ENCODE data around the gene ANKRD11. TPM values are rescaled to one million over a fixed set of nuclear protein-coding genes. Genes with fewer than 3 reads are reported as not detected.

The ANKRD11 gene
- total RNA-seq, 1 donor from 2014 or later, result 74.6 TPM

DNA sequence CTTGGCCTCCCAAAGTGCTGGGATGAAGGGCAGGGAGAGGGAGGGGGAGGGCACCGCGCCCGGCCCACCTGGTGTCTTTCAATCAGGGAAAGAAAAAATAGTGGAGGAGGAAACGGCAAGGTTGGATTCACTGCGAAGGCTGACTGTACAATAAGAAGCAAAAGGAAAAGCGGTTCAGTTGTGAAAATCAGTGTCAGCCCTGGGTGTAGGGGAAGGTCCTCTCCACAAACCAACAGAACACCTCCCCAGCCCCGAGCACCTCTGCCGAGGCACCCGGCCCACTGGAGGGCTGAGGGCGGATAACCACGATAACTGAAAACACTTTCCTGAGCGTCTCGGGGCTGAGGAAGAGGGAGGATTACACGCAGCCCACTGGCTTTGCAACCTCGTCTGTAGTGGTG lies 16.4 kb upstream of the ANKRD11 start:
- DNase-seq, result peak; percentile 52

DNA sequence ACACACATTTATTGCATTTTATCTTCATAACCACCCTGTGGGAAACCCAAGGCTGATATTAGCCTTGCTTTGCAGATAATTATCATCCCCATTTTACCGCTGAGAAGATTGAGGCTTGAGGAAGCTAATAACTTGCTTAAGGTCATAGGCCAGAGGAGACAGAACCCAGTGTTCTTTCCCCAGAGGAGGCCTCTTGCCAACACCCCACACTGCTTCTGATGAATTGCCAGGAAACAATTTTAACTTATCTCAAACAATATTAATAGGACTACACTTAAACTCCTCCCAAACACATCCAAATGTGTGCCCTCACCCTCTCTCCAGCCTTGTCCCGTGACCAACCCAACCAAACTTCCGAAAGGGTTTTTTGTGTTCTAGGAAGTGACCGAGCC lies 15.7 kb upstream of the ANKRD11 start:
- DNase-seq, result no peak

DNA sequence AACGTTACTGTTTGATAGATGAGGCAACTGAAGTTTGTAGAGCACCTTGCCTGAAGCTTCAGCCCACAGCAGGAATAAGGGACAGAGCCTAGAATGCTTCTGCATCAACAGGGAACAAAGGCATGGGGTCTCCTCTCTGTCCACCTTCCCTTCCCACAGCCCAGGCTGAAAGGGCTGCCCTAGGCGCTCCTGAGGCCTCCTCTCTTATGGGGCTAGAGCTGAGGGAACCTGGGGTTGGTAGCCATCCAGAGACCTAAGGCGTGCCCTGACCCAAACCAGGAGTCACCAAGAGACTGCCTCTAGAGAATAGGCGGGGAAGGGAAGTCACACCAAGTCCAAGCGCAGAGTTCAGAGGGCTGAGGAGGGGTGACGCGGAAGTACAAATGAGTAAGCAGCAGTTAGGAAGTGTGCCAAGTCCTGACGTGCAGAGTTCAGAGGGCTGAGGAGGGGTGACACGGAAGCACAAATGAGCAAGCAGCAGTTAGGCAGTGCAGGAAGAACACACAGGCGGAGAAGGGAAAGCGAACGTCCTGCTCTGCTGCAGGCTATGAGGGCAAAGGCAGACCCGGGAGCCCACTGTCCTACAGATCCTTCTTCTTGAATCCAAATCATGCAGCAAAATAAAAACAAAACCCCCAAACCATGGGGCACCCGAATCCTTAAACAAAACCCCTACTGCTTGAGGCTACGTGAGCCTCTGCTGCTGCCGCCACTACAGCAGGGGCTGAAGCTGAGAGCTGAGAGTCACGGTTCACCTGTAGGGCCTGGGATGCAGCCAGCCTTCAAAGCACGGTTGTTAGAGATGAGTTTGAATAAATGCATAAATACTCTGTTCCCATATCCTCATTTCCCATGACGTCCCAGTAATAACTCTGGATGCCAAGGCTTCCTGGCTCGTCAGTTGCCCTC lies 15.1 kb upstream of the ANKRD11 start:
- peak; percentile 67 for DNase-seq

DNA sequence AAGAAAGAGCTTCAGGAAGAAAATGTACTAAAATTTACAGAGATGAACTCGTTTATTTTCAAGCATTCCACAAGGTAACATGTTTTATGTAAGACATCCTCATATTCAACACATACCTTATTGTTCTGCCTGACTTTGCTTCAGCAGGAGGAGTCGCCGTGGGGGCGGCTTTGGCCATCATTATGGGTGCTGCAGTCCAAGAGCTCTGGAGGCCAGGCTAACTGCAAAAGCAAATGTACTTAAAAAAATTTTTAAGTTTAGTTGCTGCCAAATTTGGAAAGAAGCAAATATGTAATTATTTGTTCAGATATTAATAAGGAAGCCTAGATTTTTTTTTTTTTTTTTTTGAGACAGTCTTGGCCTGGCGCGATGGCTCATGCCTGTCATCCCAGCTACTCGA lies 13.7 kb upstream of the ANKRD11 start:
- no peak for DNase-seq

DNA sequence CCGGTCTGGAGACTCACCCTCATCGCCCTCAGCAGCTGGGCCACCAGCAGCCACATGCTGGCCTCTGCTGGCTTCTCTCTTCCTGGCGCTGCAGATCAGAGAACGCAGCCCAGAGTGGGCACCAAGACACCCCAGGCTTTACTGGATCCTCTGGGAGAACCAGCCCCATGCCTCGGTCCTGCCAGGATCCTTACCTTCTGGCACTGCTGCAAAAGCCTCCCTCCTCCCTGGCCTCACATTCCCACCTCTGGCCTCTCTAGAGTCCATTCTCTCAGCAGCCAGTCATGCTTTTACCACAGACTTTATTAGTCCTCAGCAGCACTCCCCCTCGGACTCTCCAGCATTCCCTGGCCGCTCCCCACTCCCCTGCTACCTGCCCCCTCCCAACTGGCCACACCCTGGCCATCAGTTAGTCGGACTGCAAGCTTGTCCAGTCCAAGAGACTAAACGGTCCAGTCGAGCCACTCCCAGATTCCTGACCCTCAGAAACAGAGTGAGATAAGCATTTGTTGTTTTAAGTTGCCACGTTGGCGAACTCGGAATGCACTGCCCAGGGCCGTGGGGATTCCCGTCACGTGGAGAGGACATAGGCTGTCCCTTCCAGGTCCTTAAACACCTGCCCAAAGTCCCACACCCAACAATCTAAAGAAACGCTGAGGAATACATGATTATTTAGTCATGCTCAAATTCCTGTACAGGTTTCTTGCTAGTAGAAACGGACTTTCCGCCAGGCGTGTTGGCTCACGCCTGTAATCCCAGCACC lies 11.9 kb upstream of the ANKRD11 start:
- DNase-seq, result no peak

DNA sequence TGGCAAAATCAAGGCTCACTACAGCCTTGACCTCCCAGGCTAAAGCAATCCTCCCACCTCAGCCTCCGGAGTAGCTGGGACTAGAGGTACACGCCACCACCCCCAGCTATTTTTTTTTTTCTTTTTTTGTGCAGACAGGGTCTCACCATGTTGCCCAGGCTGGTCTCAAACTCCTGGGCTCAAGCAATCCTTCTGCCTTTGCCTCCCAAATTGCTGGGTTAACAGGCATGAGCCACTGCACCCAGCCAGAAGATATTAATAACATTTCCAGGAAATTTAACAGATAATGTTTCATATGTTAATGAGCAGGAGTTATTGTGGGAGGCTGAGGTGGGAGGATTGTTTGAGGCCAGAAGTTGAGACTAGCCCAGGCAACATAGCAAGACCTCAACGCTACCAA lies 9.4 kb upstream of the ANKRD11 start:
- DNase-seq, result no peak

DNA sequence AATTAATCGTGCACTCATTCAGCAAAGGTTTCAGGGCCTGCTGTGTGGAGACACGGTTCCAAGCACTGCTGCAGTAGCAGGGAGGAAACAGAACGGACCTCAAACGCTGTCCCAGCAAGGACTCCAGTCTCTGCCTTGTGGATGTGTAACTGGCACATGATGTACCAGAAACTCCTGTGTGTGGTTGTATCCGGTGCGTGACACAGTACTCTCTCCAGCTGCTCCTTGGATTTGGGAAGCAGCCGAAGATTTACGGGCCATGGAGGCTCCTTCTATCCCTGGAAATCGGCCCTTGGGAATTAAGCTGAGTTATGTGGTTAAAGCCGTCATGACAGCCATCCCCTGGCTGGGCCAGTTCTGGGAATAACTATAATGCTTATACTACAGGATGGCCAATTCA lies 8.5 kb upstream of the ANKRD11 start:
- peak; percentile 38 for DNase-seq

DNA sequence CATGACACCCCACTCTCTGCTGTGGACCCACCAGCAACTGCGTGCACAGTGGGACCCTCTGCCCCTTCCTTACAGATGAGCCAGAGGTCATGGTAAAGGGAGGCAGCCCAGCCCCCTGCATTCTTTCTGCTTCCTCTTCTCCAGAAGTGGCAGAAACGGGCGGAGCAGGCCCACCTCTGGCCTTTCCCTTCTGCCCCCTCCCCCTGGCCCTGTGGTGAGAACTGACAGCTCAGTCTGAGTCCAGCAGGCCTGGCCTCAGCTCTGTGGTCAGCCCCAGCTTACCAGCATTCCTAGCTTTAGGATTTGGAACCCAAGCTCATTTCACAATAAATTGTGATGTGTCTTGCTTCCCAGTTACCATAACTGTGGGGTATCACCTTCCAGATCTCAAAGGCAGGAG lies 4.8 kb upstream of the ANKRD11 start:
- no peak for DNase-seq

DNA sequence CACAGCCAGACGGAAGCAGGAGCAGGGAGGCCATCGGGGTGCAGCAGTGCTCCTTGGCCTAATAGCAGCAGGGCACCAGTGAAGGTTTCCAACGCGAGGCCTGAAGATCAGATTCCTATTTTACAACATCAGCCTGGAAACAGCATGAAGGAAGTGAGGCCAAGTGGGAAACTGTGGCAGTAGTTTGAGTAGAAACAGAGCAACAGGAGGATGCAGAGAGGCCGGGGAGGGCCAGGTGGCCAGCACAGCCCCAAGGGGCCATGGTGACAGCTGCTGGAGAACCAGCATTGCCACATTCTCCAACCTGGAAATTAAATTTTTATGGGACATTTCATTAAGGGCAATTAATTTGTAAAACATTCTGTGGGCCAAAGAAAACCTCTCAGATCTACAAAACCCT lies 3.4 kb upstream of the ANKRD11 start:
- DNase-seq, result no peak

DNA sequence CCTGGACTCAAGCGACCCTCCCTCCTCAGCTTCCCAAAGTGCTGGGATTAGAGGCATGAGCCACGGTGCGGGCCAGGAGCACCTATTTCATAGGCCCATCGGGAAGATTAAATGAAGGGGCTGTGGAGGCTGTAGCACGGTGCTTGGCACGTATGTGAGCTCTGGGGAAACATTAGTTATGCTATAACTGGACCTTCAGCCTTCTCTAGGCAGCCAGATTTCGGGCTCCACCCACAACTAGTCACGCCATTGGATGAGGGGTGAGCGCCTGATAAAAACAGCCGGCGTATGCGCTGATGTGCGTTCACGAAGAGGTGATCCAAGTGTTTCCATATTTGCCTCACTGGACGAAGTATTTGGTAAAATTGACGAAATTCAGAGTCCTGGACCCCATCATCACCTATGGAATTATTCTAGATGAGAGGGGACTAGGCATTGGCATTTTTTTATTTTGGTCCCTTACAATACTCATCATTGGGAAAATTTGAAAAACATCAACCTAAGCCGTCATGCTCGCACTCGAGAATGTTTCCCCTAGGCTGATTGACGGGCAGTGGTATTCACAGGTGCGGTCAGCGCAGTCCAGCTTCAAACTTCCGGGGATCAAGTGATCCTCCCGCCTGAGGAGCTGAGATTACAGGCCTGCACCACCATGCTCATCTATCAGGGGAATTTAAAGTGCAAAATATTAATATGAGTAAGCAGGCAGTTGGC lies 1.8 kb upstream of the ANKRD11 start:
- no peak for DNase-seq

DNA sequence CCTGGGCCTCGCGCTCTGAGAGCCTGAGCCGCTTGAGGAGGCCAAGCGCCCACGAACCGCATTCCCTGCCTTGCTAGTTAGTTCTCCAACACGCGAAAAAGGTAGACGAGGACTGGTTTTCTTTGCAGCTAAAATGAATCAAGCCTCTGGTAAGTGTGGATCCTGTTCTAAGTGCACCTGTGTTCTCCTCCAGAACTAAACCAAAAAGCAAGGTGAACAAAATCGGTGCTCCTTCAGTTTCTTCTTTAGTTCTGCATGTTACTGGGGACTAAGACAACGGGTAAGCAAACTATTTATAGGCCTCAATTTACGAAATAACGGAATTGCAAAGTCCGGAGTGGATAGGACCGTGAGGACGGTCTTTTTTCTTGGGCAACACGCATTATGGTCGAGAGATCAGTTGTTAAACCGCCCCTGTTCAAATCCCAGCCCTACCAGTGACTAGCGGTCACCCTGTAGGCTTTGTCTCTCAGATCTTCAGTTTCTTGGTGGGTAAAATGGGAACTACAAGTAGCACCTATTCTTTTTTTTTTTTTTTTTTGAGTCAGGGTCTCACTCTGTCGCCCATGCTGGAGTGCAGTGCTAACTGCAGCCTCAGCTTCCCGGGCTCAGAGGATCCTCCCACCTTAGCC lies 993 bp upstream of the ANKRD11 start:
- DNase-seq, result no peak

DNA sequence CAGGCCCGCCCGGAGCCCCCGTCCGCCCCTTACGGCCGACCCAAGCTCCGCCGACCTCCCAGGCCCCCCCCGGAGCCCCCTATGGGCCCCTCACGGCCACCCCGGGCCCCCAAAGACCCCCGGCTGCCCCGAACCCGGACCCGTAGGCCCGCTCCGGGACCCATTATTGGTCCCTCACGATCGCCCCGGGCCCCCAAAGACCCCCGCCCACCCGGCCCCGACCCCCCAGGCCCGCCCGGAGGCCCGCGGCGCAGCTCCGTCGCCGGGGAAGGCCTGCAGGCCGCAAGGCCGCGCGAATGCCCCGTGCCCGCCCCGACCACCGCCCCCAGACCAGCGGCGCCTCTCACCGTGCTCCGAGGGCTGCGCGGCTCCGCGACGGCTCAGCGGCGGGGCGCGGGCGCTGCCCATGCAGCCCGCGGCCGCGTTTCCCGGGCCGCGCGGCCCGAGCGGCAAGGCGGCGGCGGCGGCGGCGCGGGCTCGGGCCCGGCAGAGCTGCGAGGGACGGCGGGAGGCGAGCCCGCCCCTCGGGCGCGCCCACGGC lies 393 bp downstream of the ANKRD11 start:
- DNase-seq, result no peak

DNA sequence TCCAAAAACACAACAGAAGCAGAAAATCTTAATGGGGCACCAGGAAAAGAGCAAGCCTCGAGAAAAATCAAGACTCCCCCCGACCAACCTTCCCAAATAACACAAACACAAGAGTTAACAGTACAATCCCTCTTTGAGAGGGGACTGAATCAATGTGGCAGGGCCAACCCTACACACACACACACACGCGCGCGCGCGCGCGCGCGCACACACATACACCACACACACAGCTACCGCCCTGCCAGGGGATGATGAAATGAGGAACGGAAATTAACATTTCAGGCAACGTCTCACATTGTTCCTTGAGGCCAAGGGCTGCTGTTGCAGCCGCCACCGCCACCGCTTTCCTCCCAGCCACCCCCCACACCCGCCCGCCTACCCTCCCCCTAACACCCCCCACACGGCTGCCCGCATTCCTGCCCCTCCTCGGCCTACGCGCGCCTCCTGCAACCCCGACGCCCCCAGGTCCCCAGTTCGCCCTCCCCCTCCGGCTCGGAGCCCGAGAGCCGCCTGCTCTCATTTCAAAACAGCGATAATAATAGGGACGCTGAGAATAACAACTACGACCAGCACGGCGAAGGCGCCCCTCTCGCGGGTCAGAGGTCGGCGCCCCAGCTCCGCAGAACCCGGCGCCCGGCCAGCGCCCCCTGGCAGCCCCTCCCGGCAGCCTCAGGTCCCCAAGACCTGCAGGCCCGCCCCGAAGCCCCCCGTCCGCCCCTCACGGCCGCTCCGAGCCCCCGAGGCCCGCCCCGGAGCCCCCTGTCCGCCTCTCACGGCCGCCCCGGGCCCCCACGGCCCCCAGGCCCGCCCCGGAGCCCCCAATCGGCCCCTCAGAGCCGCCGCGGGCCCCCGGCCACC lies 1.1 kb downstream of the ANKRD11 start:
- DNase-seq, result peak; percentile 92

DNA sequence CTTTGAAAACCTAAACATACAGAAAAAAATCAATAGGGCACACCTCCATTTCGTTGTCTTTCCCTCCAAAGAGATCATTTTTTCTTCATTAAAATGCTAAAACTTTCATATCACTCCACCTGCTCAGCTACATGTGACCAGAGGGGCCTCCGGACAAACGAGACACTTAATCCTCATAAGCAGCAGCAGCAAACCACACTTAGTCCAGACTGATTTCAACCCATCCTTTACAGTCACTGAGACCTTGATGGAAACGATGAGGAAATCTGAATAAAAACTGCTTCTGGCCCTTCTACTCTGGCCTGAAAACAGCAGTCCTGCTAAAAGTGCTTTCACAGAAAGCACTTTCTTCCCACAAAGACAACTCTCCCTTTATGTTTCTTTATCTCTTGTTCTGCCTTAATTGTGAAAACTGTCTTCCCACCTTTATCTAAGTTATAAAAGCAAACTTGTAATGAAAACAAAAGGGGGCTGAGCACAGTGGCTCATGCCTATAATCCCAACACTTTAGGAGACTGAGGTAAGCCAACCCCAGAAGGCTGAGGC lies 4.6 kb downstream of the ANKRD11 start:
- DNase-seq, result no peak

DNA sequence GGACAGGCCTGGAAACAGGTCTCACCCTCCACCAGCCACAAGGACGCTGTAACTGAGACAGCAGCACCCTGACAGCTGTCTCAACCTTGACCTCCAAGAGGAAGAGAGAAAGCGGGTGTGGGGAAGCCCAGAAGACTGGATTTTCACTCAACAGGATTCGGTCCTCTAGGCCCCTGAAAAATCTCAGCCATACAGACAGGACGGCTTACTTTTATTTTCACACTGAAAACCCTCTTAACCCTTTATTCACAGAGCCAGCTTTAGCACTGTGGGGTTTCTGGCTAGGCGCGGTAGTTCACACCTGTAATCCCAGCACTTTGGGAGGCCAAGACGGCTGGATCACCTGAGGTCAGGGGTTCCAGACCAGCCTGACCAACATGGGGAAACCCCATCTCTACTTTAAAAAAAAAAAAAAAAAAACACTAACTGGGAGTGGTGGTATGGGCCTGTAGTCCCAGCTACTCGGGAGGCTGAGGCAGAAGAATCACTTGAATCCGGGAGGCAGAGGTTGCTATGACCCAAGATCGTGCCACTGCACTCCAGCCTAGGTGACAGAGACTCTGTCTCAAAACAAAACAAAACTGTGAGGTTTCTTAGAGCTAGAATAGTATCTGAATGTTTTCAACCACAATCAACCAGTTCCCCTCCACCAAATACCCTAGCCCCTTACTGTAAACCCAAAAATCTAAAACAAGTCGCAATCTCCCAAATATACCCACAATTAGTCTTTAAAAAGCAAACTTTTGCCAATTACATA lies 5.3 kb downstream of the ANKRD11 start:
- DNase-seq, result no peak

DNA sequence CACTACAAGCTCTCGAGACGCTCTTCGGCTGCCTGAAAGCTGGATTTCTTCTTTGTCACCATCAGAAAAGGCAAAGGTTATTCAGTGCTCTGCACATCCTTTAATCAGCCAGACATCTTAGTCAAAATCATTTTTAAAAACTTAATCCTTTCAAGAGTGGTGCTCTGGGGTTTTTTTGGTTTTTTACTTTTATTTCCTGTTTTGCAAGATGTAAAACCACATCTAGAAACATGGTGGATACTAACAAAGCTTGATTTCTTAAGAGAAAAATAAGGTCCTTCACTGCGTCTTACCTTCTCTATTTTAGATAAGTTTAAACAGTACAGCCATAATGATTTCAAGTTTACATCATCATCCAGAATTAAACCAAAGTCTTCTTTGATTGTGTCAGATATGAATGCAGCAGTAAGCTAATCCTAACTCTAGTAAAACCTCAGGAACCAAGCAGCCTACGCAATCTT lies 6.3 kb downstream of the ANKRD11 start:
- no peak for DNase-seq

DNA sequence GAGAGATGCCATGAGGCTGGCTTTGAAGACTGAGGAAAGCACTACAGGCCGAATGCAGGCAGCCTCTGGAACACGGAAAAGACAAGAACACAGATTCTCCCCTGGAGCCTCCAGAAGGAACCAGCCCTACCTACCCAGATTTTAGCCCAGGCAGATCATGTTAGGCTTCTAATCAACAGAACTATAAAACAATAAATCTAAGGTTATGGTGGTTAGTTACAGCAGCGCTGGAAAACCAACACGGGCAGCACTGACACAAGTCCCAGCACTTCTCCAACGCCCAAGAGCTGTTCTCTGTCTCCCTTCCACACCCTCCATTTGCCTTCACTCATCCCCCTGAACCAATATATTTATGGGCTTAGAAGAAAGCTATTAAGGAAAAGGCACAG lies 7.5 kb downstream of the ANKRD11 start:
- DNase-seq, result no peak

DNA sequence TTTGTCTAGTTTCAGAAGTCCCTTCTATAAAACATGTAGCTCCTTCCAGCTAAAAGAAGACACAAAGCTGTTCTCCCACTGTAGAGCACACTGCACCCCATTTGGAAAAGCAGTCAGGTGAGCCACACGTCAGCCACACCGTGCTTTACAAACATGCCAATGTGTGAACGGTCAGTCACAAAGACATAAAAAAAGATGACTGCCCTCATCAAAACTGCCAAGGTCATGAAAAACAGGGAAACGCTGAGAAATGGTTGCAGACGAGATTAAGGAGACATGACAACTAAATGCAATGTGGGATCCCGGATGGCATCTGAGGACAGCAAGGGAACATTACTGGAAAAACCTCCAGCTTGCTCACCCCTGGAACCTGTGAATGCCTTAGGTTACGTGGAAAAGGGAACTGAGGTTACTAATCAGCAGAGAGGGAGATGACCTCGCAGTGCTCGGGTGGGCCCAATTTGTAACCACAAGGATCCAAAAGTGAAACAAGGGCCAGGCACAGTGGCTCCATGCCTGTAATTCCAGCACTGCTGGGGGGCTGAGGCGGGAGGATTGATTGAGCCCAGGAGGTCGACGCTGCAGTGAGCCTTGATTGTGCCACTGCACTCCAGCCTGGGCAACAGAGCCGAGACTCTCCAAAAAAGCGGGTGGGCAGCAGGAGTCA lies 8.1 kb downstream of the ANKRD11 start:
- DNase-seq, result no peak

DNA sequence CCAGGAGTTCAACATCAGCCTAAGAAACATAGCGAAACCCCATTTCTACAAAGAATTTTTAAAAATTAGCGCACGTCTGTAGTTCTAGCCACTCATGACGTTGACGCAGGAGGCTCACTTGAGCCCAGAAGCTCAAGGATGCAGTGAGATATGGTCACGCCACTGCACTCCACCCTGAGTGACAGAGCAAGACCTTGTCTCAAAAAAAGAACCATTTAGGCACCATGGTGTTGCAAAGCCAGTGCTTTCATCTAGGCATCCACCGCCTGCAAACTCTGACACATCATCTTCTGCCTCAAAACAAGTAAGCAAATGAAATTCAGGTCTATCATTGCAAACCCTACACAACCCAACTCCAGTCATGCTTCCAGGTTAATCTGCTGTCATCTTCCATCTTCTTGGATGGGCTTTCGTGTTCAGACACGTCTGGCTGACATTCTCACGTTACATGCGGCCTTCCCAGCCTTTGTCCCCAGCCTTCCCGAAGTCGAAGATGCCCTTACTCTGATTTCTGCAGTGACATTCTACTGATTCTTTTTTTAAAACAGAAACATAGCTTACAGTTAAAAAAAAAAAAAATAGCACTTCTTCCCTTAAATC lies 8.9 kb downstream of the ANKRD11 start:
- no peak for DNase-seq
